NK-92 (cell line): ENCODE measurements around the gene TADA2B.
"Not testable (repeated sequence)": the region's sequence is repeated elsewhere in the genome, so short reads cannot be mapped to it uniquely, and the experiment has no call there.

Source experiments
- DNase-seq: peaks from one replicate; lab custom pipeline; 2025; ENCODE audit not compliant: unreplicated experiment; lab: John Stamatoyannopoulos, UW

TADA2B gene

DNA sequence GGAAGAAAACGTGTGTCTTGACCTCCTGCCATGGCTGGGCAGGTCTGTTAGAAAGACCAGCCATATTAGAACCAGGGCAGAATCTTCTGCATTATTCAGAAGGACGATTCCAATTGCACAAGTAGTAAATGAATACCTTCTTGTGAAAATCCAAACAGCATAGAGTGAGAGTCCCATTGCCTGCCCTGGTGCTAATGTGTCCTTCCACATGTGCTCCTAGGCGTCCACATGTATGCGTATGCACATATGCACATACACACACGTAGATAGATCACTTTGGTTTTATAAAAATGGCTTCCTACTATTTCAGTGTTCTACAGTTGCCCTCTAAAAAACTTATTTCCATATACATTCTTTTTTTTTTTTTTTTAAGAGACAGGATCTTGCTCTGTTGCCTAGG lies 34.9 kb downstream of the TADA2B start:
- no peak for DNase-seq

DNA sequence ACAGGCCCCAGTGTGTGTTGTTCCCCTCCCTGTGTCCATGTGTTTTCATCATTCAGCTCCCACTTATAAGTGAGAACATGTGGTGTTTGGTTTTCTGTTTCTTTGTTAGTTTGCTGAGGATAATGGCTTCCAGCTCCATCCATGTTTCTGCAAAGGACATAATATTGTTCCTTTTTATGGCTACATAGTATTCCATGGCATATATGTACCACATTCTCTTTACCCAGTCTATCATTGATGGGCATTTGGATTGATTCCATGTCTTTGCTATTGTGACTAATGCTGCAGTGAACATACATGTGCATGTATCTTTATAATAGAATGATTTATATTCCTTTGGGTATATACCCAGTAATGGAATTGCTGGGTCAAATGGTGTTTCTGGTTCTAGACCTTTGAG lies 36.3 kb downstream of the TADA2B start:
- not testable (repeated sequence) for DNase-seq

DNA sequence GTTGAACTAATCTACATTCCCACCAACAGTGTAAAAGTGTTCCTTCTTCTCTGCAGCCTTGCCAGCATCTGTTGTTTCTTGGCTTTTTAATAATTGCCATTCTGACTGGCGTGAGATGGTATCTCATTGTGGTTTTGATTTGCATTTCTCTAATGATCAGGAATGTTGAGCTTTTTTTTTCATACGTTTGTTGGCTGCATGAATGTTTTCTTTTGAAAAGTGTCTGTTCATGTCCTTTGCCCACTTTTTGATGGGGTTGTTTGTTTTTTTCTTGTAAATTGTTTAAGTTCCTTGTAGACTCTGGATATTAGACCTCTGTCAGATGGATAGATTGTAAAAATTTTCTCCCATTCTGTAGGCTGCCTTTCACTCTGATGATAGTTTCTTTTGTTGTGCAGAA lies 36.7 kb downstream of the TADA2B start:
- not testable (repeated sequence) for DNase-seq

DNA sequence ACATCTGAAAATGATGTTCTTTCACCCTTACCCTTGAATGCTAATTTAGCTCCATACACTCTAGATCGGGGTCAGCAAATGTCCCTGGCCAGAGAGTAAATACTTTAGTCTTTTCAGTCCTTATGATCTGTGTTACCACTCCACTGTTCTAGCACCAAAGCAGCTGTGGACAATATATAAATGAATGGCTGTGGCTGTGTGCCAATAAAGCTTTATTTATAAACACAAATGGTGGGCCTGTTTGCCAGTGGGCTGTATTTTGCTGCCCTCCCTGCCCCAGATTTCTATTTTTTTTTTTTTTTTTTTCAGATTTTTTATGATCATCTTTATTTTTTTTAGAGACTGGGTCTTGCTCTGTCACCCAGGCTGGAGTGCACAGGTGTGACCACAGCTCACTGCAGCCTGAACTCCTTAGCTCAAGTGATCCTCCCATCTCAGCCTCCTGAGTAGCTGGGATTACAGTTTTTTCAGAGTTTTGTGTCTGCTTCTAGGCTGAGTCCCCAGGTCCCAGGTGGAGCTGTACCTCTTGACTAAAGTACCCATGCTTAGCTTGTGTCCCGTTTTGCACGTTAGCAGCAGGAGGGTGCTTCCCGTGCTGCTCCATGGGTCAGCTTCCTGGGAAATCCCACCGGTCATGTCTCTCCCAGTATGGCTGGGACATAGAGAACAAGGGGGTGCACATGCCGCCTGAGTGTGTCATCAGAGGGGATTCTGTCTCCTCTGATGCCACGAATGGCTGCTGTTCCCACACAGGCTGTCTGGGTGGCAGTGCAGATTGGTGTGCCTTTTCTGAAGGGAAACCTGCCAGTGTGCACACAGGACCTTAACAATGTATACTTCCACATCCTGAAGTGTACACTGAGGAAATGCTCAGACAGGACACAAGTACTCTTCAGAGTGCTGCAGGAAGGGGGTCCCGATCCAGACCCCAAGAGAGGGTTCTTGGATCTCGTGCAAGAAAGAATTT lies 40.7 kb downstream of the TADA2B start:
- DNase-seq = no peak

DNA sequence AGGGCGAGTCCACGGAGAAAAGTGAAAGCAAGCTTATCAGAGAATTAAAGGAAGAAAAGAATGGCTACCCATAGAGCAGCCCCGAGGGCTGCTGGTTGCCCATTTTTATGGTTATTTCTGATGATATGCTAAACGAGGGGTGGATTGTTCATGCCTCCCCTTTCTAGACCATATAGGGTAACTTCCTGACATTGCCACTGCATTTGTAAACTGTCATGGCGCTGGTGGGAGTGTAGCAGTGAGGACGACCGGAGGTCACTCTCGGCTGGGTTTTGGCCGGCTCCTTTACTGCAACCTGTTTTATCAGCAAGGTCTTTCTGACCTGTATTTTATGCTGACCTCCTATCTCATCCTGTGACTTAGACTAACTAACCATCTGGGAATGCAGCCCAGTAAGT lies 41.4 kb downstream of the TADA2B start:
- not testable (repeated sequence) for DNase-seq

DNA sequence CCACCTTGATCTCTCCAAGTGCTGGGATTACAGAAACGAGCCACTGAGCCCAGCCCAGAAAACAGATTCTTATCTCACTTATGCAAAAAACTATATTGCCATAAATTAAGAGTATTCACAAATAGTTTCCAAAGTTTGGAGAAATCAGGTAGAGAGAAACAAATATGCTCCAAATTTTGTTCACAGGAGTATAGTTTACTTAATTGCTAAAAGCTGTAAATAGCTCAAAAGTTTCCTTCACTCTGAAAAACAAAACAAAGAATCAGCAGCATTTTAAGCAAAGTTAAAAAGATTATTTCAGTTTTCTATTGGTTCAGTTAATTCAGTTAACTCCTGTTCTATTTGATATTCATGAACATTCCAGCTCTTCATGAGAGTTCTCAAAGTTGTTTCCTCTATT lies 43.2 kb downstream of the TADA2B start:
- DNase-seq = no peak

DNA sequence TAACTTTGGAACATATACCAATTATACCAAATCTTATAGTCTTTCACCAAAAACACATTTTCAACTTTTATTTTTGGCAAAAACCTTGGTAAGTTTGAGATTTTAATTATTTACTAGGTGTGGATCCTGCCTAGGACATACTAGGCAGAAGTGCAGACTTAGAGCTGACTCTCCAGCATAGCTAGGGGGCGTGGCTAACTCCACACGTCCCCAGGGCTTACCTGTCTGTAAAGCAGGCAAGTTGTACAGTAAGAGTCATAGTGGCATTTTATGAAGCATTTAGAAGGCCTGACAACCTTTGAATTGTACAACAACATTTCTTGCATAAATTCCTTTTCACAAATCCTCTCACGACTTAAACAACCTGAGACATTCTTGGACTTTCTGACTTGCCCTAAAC lies 43.9 kb downstream of the TADA2B start:
- DNase-seq = no peak

DNA sequence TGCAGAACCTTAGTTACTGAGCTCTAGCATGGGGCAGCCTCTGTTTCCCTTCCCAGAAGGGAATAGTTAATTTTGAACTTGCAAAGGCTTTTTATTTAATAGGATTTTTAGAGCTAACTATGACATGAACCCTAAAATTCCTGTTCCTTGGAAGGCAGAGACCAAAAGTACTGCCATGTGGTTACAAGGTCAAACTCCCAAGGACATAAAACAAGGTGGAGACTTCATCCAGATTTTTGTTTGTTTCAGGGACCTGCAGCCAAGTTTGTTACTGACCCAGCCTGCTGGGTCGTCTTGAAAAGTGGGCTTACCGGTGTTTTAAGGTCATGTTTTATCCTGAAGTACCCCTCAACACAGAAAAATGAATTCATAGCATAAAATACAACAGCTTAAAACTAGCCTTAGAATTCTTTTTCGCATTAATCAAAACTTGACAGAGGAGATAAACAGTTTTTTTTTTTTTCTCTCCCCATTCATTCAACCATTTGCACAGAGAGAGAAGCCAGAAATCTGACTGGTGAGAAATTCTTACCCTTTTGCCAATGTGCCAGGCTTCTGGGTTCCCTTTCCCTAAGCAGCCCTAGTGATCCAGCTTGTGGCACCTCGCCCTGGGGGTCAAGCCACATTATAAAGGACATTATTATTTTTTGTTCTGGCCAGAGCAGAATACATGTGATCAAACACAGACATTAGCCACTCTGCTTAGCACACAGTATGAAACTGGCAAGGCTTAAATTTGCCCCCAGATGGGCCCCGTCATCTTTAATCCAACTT lies 46.2 kb downstream of the TADA2B start:
- no peak for DNase-seq

DNA sequence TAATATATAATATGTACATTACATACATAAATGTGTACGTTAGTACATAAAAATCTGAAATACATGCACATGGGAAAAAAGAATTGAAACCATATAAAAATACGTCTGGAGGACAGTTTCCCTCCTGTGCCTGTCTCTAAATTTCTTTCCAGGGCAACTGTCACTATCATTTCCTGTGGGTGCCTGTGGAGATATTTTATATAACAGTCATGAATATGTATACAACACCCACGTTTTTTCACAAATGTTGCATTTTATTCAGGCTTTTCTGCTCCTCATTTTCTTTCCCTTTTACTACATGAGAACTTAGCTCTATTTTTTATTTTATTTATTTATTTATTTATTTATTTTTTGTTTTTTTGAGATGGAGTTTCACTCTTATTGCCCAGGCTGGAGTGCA lies 48.9 kb downstream of the TADA2B start:
- DNase-seq = no peak

DNA sequence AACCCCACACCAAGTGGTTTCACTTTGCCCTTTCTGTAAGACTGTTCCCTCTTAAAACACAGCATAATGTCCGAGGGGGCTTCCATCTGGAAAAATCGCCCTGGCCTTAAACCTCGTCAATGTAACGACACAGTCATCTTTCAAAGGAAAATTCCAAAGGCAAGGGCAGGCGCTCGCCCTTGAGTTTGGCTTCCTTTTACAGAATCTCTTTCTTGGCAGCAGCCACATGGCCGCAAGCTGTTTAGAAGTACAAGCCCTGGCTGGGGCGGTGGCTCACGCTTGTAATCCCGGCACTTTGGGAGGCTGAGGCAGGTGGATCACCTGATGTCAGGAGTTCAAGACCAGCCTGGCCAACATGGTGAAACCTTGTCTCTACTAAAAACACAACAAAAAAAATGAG lies 51.7 kb downstream of the TADA2B start:
- no peak for DNase-seq

DNA sequence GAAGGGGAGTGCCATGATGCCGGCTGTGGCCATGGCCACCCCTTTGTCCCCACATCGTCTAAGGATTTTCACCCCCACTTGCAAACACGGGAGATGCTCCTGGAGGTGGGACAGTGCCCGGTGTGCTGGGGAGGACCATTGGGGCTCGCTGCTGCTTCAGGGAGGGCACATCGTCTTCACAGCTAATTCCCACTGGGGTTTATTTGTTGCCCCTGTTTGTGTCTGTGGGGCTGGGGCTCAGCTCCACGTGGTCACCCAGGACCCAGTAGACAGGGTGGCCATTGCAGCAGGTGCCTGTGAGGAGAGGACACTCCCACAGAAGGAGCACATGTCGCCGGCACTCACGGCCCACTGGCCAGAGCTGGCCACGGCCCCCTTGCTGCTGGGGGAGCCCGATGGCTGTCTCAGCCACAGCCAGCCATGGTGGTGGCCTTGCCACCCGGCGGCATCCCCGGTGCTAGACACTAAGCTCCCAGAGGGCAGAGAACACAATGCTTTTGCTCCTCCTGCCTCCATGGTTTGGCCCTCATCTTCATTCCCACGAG lies 52.5 kb downstream of the TADA2B start:
- no peak for DNase-seq

DNA sequence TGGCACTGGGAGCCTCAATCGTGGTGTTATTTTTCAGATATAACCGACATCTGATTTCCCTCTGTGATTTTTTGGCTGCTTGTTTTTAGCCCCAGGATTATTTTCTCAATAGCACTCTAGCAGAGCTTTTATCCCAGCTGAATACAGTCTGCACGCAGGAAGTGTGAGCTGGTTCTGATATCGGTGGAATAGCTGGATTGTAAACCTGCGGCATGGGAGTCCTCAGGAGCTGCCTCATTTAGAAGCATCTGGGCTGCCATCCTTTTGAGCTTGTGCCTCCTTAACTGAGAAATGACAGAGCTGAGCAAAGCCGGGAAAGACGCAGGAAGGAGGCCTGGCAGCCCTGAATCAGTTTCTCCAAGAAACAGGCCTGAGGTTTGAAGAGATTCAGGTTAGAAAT lies 53.1 kb downstream of the TADA2B start:
- DNase-seq = no peak

DNA sequence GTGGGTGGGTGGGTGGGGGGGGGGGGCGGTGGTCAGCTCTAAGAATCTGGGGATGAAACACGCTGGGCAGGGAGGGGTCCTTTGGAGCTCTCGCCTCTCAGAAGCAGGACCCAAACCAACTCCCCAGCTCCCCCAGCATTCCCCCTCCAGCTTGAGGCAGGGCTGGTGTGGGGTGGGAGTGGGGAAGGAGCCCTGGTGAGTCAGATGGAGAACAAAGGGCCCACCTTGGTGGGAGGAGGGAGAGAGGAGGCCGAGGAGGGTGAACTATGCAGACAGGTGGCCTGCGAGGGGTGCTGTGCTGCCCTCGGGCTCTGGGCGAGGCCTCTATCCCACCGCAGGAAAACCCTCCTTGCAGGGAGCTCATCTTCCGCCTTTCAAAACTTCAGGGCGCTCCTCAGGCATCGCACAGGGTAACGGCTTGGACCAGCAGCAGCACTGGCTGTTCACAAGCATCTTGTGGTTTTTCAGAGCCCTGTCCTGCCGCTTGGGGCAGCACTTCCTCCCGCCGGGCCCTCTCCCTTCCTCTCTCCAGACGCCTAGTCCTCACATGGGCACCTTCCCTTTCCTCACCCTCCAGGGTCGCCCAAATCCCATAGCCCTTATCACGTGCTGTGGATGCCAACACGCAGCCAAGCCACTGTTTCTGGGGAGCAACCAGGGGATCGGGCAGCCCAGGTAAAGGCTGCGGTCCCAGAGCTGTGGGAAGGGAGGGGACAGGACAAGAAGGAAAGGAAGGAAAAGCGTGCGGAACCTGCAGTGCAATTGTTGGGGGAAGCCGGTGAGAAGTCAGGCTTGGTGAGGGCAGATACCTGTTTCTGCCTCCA lies 58.7 kb downstream of the TADA2B start:
- DNase-seq = no peak

DNA sequence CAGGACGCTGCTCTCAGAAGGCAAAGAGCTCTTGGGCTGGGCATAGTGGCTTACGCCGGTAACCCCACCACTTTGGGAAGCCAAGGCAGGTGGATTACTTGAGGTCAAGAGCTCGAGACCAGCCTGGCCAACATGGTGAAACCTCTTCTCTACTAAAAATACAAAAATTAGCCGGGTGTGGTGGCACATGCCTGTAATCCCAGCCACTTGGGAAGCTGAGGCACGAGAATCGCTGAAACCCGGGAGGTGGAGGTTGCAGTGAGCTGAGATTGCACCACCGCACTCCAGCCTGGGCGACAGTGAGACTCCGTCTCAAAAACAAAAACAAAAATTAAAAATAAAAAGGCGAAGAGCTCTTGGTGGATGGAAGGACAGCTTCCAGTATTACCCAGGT lies 59.3 kb downstream of the TADA2B start:
- DNase-seq = not testable (repeated sequence)

DNA sequence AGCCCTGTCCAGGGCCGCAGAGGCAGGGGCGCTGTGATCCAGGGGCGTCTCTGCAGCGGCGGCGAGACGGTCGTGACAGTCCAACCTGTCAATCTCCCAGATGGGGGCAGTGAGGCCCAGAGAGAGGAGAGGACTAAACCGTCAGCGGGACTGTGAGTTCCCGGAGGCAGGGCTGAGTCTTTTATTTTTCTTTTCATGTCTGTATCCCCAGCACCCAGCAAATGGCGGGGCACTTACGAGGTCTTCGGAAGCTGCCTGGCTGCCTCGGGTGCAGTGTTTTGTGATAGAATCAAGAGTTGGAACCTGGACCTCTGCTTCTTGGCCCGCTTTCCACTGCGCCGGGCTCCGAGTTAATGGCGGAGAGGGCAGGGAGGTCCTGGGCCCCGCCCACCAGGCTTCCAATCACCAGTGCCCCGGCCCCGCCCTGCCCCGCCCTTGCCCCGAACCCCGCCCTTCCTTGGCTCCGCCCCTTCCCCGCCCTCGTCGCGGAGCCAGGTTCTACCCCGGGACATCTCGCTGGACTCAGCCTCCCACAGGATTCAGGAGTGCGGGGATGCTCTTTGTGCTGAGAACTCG lies 59.9 kb downstream of the TADA2B start:
- DNase-seq = no peak

DNA sequence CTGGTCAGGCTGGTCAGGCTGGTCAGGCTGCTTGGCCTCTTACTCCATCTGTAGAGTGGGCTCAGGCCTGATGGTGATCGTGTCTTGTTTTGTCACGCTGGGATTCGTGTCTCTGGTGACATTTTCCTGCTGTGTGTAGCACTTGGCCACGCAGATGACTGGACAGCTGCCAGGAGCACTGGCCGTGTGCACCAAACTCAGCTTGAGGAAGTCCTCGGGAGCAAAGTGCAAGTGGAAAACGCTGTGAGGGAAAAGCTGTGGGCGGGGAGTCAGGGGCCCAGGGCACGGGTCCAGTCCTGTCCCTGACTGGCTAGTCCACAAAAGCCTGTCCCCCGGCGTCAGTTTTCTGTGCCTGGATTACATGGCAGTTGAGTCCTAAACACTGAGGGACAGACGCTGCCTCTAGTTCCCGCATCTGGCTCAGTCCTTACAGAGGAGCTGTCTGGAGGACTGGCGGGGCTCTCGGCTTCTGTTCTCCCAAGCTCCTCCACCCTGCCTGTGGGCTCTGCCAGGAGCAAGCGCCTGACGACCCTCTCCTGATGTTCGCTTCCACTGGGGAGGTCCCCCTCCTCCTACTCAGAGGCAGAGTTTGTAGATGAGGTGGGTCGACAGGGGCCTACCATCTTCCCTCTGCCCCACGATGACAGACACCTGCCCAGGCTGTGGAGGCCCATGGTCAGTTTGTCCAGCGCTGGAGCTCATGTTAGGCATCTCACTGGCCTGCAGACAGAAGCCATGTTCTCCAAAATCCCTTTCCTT lies 60.6 kb downstream of the TADA2B start:
- DNase-seq = no peak

DNA sequence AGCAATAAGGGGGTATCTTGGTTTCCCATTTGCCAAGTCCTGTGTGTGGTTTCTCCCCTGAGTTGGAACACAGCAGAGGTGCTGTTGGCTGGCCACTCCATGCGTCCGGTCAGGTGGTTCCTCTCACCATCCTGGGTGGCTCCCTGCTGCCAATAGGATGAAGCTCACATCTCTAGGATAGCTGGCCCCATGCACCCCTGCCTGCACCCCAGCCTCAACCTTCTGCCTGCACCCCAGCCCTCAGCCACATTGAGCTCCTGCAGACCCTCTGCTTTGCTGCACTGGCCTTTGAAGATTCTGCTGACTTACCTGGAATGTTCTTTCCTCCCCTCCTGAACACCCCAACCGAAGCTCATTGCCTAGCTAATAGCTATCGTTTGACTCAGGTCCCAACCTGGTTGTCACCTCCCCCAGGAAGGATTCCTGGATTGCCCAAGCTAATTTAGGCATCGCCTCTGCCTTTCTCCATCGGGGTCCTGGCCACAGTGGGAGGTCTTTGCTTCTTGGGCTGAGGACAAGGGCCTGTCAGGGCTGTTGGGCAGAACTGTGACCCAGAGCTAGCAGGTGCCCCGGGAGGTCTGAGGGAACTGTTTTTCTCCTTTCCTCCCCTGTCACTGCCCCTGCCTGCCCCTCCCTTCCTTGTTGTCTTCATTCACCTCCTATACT lies 61.3 kb downstream of the TADA2B start:
- no peak for DNase-seq

DNA sequence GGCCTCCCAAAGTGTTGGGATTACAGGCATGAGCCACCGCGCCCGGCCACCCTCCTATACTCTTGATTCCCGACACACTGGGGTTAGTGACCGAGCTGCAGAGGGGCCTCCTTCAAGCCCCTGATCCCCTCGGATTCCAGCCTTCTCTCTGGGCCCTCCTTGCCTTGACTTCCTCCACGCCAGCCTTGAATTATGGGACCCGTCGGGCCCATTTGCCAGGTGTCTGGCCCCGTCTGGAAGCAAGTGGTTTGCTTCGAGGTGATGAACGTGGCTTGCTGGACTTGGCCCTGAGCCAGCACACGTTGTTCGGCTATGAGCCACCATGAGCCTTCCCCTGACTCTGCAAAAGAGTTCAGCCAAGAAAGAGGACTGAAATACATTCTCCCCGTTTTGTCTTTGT lies 62.1 kb downstream of the TADA2B start:
- DNase-seq = no peak

DNA sequence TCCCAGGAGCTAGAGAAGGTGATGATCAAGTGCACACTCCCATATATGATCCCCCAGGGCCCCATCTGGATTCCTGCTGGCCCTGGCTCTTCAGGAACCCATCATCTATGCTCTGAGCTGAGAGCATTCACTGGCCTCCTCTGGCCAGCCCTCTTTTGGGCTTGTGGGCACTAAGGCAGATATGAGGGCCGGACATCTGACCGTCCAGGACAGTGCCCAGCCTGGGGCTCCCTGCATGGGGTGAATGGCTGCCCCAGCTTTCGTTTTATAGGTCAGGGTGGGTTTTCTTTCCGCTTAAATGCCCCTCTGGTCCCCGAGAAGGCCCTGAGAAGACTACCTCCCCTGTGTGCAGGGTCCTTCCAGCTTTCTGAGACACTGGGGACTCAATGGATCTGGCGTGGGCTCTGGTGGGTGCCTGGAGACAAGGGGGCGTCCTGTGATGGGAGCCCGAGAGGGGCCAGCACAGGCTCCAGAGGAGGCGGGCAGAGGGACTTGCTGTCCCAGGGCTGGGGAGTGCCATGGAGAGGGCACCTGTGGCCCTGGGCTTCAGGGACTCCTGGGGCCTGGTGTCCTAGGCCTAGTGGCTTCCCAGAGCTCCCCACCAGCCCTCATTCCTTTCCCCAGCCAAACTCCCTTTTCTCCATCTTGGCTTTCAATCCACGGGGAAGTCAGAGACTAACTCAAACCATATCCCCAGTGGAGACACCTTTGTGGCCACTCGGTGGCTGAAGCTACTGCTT lies 64.2 kb downstream of the TADA2B start:
- no peak for DNase-seq
